Left colon (tissue), 2 donors: ENCODE measurements around the gene TEX2. TPM values are rescaled to one million over a fixed set of nuclear protein-coding genes. Genes with fewer than 3 reads are reported as not detected.
A peak's percentile ranks its signal among the peaks of the same experiment; 100 is the strongest.
"Not testable (repeated sequence)": the region's sequence is repeated elsewhere in the genome, so short reads cannot be mapped to it uniquely, and the experiment has no call there.

Source experiments
- ATAC-seq: fragments of 200-7000 bp; cut with Tn5 transposase; one replicate; pipeline ENCODE4 v1.9.1; 2020; ENCODE audit warnings: mild to moderate bottlenecking, moderate library complexity
- DNase-seq, 2 donors: peaks; one replicate each; pipeline ENCODE4 v3.0.0-alpha.2; 2020
- intact Hi-C, 2 donors: fragments of 100-400 bp; cut with DNase I in 1 of 2; cut with micrococcal nuclease in 1 of 2; formaldehyde crosslinking; loops; one replicate each; pipeline versions ENCODE4 v1.11.2 to v1.14.0; 2022; cut with DNase I, micrococcal nuclease
- total RNA-seq, 2 donors: library from RNA; stranded (reverse); fragmentation: NEBNext Ultra II Directional; extraction: Animal tissue kit (Norgen Biotek cat#: 25700); gene quantifications; one replicate each; pipeline ENCODE4 v1.2.1, GENCODE V29; 2021
- donor health status: DM: no; HTN: no; CAD: no.
- donor health status: DM: yes; HTN: yes; CAD: no.

The TEX2 gene
- total RNA-seq, 2 donors from 2014 or later, result 32.9 to 36.4 TPM

GRCh38 chr17:64223283-64223682, 39.8 kb downstream of the TEX2 start:
- DNase-seq (no peak), ATAC-seq (no peak)
- intact Hi-C loops, result no loop called here

GRCh38 chr17:64221679-64222078, 41.4 kb downstream of the TEX2 start:
- DNase-seq, result no peak
- no peak for ATAC-seq
- intact Hi-C loops, result no loop called here

- DNase-seq, ATAC-seq, intact Hi-C loops: not testable (repeated sequence)
Observed at GRCh38 chr17:64220604-64221003, 42.5 kb downstream of the TEX2 start.

- no peak for DNase-seq
- intact Hi-C loops, result no loop called here
Observed at GRCh38 chr17:64219571-64219970, 43.5 kb downstream of the TEX2 start.

GRCh38 chr17:64218066-64218465, 45.0 kb downstream of the TEX2 start:
- no peak for ATAC-seq
- intact Hi-C loops, result no loop called here
- DNase-seq, result no peak

More at GRCh38 chr17:64219571-64219970, 43.5 kb downstream of the TEX2 start:
- no peak for ATAC-seq

- ATAC-seq, result no peak
- intact Hi-C loops, result no loop called here
- DNase-seq, result peak in 1 of 2 donors; percentile 16
Observed at GRCh38 chr17:64217249-64217691, 45.8 kb downstream of the TEX2 start.

- ATAC-seq (peak; percentile 89), DNase-seq (peak; percentile 46 to 54)
- intact Hi-C loops, result no loop called here
Observed at GRCh38 chr17:64216338-64217248, 46.5 kb downstream of the TEX2 start.

- DNase-seq (no peak), ATAC-seq (peak; percentile 27)
- intact Hi-C loops, result no loop called here
Observed at GRCh38 chr17:64216000-64216337, 47.1 kb downstream of the TEX2 start.

- intact Hi-C loops, result no loop called here
- ATAC-seq (peak; percentile 37), DNase-seq (peak in 1 of 2 donors; percentile 23)
Observed at GRCh38 chr17:64214950-64215349, 48.1 kb downstream of the TEX2 start.

GRCh38 chr17:64213995-64214811, 48.9 kb downstream of the TEX2 start:
- peak in 1 of 2 donors; percentile 9 for DNase-seq
- intact Hi-C loops, result no loop called here
- peak; percentile 28 for ATAC-seq

- ATAC-seq, result no peak
- intact Hi-C loops, result no loop called here
- DNase-seq, result no peak
Observed at GRCh38 chr17:64212122-64212521, 50.9 kb downstream of the TEX2 start.

- DNase-seq (no peak), ATAC-seq (no peak)
- intact Hi-C loops, result no loop called here
Observed at GRCh38 chr17:64209983-64210382, 53.1 kb downstream of the TEX2 start.

- intact Hi-C loops, result no loop called here
- ATAC-seq (peak; percentile 79), DNase-seq (no peak)
Observed at GRCh38 chr17:64209356-64209941, 53.6 kb downstream of the TEX2 start.

GRCh38 chr17:64208656-64209055, 54.4 kb downstream of the TEX2 start:
- intact Hi-C loops, DNase-seq, ATAC-seq: not testable (repeated sequence)

- ATAC-seq (no peak), DNase-seq (no peak)
- intact Hi-C loops, result no loop called here
Observed at GRCh38 chr17:64205804-64206203, 57.3 kb downstream of the TEX2 start.

GRCh38 chr17:64203630-64204029, 59.4 kb downstream of the TEX2 start:
- DNase-seq (no peak), ATAC-seq (no peak)
- intact Hi-C loops, result no loop called here

- intact Hi-C loops, result no loop called here
- ATAC-seq (peak; percentile 29), DNase-seq (no peak)
Observed at GRCh38 chr17:64202683-64203344, 60.2 kb downstream of the TEX2 start.

GRCh38 chr17:64200080-64201032, 62.7 kb downstream of the TEX2 start:
- peak; percentile 87 for ATAC-seq
- intact Hi-C loops, result no loop called here
- no peak for DNase-seq
